Ectodermal cell (in vitro differentiated cells): ENCODE data around the gene FOXK2.
"Not testable (repeated sequence)": the region's sequence is repeated elsewhere in the genome, so short reads cannot be mapped to it uniquely, and the experiment has no call there.

ENCODE experiments used
- H3K27ac ChIP-seq: 2 replicates; pipeline ENCODE4 v1.7.0; 2013; ENCODE audit warnings: mild to moderate bottlenecking, low read depth, low read length; ENCODE audit not compliant: insufficient read depth, poor library complexity, severe bottlenecking
- H3K27me3 ChIP-seq: 2 replicates; pipeline ENCODE4 v1.7.0; 2013; ENCODE audit warnings: mild to moderate bottlenecking, low read length; ENCODE audit not compliant: insufficient read depth, control insufficient read depth, poor library complexity, severe bottlenecking
- H3K36me3 ChIP-seq: one replicate; pipeline ENCODE4 v1.7.0; 2013; ENCODE audit warnings: low read length; ENCODE audit not compliant: control insufficient read depth, insufficient read depth
- H3K4me1 ChIP-seq: one replicate; pipeline ENCODE4 v1.7.0; 2013; ENCODE audit warnings: low read length; ENCODE audit not compliant: control insufficient read depth, insufficient read depth
- H3K4me3 ChIP-seq: 2 replicates; pipeline ENCODE4 v1.7.0; 2013; ENCODE audit warnings: low read depth, low read length, control low read depth; ENCODE audit not compliant: insufficient read depth
- H3K9me3 ChIP-seq: 2 replicates; pipeline ENCODE4 v1.7.0; 2013; ENCODE audit warnings: mild to moderate bottlenecking, low read length, moderate library complexity; ENCODE audit not compliant: control insufficient read depth
- WGBS, 2 experiments: methylation state at CpG; one replicate each; pipeline ENCODE4 v1.1.7; 2013; ENCODE audit warnings: missing lambda C conversion rate in 2 of 2; 5-methylcytosine and 5-hydroxymethylcytosine counted together

Gene FOXK2

GRCh38 chr17:82563318-82563717, 43.8 kb downstream of the FOXK2 start:
- Histone ChIP-seq H3K4me1 (no peaks in the 10 kb centered on the region), H3K9me3 (no peaks in the 10 kb centered on the region), H3K27ac (no peak overlapping the region), H3K36me3 (peaks cover 7% of the 10 kb centered on the region), H3K4me3 (no peak overlapping the region), H3K27me3 (no peaks in the 10 kb centered on the region)
- WGBS, 2 experiments = 91 to 93% methylated on average over 9 of the region's 9 CpGs

GRCh38 chr17:82563745-82564144, 44.2 kb downstream of the FOXK2 start:
- H3K4me3 ChIP-seq, H3K27ac ChIP-seq, H3K9me3 ChIP-seq, H3K27me3 ChIP-seq, H3K4me1 ChIP-seq: not testable (repeated sequence)
- 91 to 93% methylated on average over 4 of the region's 4 CpGs for WGBS, 2 experiments
- peaks cover 10% of the 10 kb centered on the region for H3K36me3 ChIP-seq

GRCh38 chr17:82564241-82564640, 44.7 kb downstream of the FOXK2 start:
- H3K27ac ChIP-seq = no peak overlapping the region
- H3K4me3 ChIP-seq = no peak overlapping the region
- H3K27me3 ChIP-seq = no peaks in the 10 kb centered on the region
- 90 to 95% methylated on average over 5 of the region's 5 CpGs for WGBS, 2 experiments
- no peaks in the 10 kb centered on the region for H3K4me1 ChIP-seq
- peaks cover 10% of the 10 kb centered on the region for H3K36me3 ChIP-seq
- no peaks in the 10 kb centered on the region for H3K9me3 ChIP-seq

GRCh38 chr17:82565551-82565950, 46.0 kb downstream of the FOXK2 start:
- peaks cover 16% of the 10 kb centered on the region for H3K36me3 ChIP-seq
- H3K9me3 ChIP-seq = no peaks in the 10 kb centered on the region
- no peaks in the 10 kb centered on the region for H3K27me3 ChIP-seq
- H3K4me1 ChIP-seq = no peaks in the 10 kb centered on the region
- 77 to 91% methylated on average over 1 of the region's 1 CpG for WGBS, 2 experiments
- no peak overlapping the region for H3K27ac ChIP-seq
- H3K4me3 ChIP-seq = no peak overlapping the region

- WGBS, 2 experiments = 85 to 87% methylated on average over 18 of the region's 18 CpGs
Observed at GRCh38 chr17:82566129-82566960, 46.8 kb downstream of the FOXK2 start.

DNA sequence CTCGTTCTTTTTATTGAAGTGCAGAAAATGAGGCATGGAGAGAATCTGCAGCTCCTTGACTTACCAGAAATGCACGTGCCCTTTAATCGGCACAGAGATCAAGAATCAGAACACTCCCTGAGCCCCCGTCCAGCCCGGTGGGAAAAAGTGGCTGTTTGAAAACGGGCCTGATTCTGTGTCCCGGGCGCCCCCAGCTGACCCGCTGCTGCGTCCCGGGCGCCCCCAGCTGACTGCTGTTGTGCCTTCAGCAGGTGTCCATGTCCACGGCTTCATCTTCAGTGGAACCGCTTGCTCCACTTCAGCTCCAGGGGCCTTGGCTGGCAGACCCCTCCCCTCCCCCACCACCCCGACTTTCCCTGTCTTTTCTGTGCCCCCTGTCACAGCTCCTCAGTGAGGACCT, 47.8 kb downstream of the FOXK2 start:
- peaks cover 28% of the 10 kb centered on the region for H3K36me3 ChIP-seq
- H3K27ac ChIP-seq = no peak overlapping the region

More at GRCh38 chr17:82566129-82566960, 46.8 kb downstream of the FOXK2 start:
- no peaks in the 10 kb centered on the region for H3K4me1 ChIP-seq
- H3K27ac ChIP-seq = no peak overlapping the region
- peaks cover 22% of the 10 kb centered on the region for H3K36me3 ChIP-seq
- H3K4me3 ChIP-seq = no peak overlapping the region
- no peaks in the 10 kb centered on the region for H3K9me3 ChIP-seq
- H3K27me3 ChIP-seq = no peaks in the 10 kb centered on the region

DNA sequence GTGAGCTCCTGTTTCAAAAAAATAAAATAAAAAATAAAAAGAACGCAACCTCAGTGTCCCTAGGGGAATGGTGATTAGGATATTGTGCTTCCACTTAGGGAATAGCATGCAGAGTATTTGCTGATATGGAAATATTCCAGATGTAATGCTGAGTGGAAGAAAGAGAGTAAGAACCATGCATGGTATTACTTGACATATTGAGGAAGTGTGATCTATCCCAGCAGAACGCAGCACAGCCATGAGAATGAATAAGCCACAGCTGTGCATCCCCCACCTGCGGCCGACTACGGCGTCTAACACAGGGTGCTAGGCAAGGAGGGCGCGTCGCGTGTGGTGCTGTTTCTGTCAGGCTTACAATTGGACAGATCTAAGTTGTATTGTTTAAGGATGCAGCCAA, 49.5 kb downstream of the FOXK2 start:
- H3K27ac ChIP-seq = no peak overlapping the region
- no peaks in the 10 kb centered on the region for H3K9me3 ChIP-seq
- 97 to 98% methylated on average over 10 of the region's 10 CpGs for WGBS, 2 experiments
- no peaks in the 10 kb centered on the region for H3K27me3 ChIP-seq
- no peaks in the 10 kb centered on the region for H3K4me1 ChIP-seq
- peaks cover 39% of the 10 kb centered on the region for H3K36me3 ChIP-seq
- H3K4me3 ChIP-seq = no peak overlapping the region

More for the DNA sequence above, 47.8 kb downstream of the FOXK2 start:
- H3K4me3 ChIP-seq = no peak overlapping the region
- no peaks in the 10 kb centered on the region for H3K4me1 ChIP-seq
- no peaks in the 10 kb centered on the region for H3K27me3 ChIP-seq
- no peaks in the 10 kb centered on the region for H3K9me3 ChIP-seq
- WGBS, 2 experiments = 93 to 96% methylated on average over 15 of the region's 15 CpGs

- WGBS, 2 experiments = 91 to 95% methylated on average over 11 of the region's 11 CpGs
- Histone ChIP-seq H3K27ac (no peak overlapping the region), H3K36me3 (peaks cover 39% of the 10 kb centered on the region), H3K27me3 (no peaks in the 10 kb centered on the region), H3K4me1 (no peaks in the 10 kb centered on the region), H3K4me3 (no peak overlapping the region), H3K9me3 (no peaks in the 10 kb centered on the region)
Observed at GRCh38 chr17:82569621-82570020, 50.1 kb downstream of the FOXK2 start.

DNA sequence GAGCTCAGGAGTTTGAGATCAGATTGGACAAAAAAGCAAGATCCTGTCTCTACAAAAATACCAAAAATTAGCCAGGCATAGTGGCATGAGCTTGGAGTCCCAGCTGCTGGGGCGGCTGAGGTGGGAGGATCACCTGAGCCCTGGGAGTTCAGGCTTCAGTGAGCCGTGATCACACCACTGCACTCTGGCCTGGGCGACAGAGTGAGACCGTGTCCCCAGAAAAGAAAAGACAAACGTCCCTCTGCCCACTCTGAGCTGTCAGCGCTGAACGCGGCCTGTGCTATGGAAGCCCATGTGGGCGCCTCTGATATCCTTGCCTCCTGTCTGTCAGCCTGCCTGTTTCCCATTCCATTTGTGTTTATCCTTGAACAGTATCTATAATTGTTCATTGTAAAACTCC, 50.7 kb downstream of the FOXK2 start:
- WGBS, 2 experiments = 91 to 96% methylated on average over 9 of the region's 9 CpGs
- Histone ChIP-seq H3K4me1 (no peaks in the 10 kb centered on the region), H3K9me3 (no peaks in the 10 kb centered on the region), H3K27ac (no peak overlapping the region), H3K27me3 (no peaks in the 10 kb centered on the region), H3K4me3 (no peak overlapping the region), H3K36me3 (peaks cover 39% of the 10 kb centered on the region)

DNA sequence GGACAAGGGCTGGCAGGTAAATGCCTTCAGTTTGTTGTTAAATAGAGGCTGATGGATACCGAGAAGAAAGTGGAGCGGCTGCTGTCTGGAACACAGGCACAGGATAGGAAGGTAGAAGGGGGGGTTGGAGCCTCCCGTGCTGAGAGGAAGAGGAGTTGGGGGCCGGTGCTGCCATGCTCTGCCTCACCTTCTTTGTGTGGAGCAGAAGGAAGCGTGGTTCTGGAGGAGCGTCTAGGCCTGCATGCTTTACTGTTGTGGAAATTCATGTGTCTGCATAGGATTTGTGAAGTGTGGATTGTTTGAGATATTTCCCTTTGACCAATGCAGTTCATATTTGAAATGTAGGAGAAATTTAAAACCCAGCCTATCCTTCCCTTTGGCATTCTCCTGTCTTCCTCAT, 52.3 kb downstream of the FOXK2 start:
- peaks cover 39% of the 10 kb centered on the region for H3K36me3 ChIP-seq
- no peak overlapping the region for H3K4me3 ChIP-seq
- no peaks in the 10 kb centered on the region for H3K4me1 ChIP-seq
- H3K9me3 ChIP-seq = no peaks in the 10 kb centered on the region
- H3K27ac ChIP-seq = no peak overlapping the region
- H3K27me3 ChIP-seq = no peaks in the 10 kb centered on the region
- WGBS, 2 experiments = 95 to 97% methylated on average over 6 of the region's 6 CpGs
